GM21723 (cell line): ENCODE measurements around the gene TMEM131L.
A peak's percentile ranks its signal among the peaks of the same experiment; 100 is the strongest.

ENCODE experiments used
- ATAC-seq: cut with Tn5 transposase; IDR thresholded peaks from one replicate; pipeline ENCODE4 v1.9.1; 2021; ENCODE audit warnings: mild to moderate bottlenecking, moderate library complexity; ENCODE audit not compliant: unreplicated experiment

Gene TMEM131L

DNA sequence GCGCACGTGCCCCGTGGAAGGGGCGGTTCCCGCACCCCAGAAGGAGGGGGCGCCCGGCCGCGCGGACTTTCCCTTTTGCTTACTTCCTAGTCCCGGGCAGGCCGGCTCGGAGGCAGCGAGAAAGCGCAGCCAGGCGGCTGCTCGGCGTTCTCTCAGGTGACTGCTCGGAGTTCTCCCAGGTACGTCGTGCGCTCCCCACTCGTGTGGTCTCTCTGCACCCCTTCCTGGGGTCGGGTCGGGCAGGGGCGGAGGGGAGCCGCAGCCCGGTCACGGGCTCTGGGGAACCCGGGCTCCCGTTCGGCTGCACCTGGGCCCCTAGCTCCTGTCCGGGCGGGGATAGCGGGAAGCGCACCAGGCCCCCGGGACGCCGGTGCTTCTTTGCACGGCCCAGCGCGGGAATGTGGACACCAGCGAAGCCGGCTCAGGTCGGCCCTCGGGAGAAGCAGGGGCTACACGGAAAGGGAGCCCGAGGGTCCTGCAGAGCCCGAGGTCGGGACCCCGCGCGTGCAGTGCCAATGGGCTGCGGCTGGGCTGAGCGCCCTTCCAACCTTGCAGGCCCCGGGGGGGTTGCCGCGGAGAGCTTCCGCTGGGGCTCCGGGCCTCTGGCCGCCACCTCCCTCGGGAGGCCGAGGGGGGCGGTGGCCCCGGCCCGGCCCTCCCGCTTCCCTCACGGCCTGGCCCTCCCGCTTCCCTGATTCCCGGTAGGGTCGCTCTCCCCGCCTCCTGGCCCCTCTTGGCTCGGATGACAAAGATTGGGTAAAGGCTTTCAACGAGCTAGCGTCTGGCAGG lies 218.2 kb downstream of the TMEM131L start, which contains the start of gene TLR2:
TLR2 (plus strand) TSS at position 99 of the 789 bp plus-strand sequence. CDS start 18,628 bp downstream, outside the sequence.
- peak; percentile 97 for ATAC-seq

DNA sequence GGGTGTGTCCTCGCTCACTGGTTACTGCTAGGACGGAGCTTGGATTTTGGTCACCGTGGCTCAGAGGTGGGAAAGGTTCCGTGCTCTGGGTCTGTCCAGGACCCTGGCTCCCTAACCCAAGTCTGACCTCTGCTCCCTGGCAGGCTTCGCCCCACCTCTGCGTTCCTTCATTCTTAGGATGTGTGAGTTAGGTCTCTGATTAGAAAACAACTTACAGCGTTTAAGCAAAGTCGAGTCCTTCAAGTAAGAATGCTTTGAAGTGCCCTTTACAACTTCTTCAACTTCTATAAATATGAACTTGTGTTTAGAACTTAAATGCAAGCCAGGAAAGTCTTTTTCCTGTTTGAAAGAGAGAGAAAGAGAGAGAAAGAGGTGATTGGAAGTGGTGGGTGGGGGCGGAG lies 218.8 kb downstream of the TMEM131L start:
- ATAC-seq, result no peak
